Measurements from ENCODE around the gene GBE1. TPM values are rescaled to one million over a fixed set of nuclear protein-coding genes. Genes with fewer than 3 reads are reported as not detected.

GBE1 gene
- total and polyA plus RNA-seq, 9 of the 15 experiments (the other 6 are each of a cell fraction or from before 2014, with no cell fraction given) = 7.9 to 25.6 (median 13.1) TPM

DNA sequence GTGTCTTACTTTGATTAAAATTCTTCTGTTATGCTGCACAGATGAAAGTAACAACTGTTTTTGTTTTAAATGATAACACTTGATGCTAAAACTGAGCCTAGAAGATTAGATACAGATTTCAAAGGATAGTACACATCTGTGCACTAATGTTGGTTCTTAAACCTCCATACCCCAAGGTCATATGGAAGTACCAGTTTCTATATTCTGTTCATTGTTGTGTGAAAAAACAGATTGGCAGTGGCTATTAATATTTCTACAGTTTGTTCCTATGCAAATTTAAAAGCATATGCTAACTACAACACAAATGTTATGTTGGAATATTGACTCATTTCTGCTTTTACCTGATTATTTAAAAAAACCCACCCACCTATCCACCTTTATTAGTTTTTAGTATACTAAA lies 32.0 kb upstream of the GBE1 start (continued):
- TF ChIP-seq, protein P1, sequence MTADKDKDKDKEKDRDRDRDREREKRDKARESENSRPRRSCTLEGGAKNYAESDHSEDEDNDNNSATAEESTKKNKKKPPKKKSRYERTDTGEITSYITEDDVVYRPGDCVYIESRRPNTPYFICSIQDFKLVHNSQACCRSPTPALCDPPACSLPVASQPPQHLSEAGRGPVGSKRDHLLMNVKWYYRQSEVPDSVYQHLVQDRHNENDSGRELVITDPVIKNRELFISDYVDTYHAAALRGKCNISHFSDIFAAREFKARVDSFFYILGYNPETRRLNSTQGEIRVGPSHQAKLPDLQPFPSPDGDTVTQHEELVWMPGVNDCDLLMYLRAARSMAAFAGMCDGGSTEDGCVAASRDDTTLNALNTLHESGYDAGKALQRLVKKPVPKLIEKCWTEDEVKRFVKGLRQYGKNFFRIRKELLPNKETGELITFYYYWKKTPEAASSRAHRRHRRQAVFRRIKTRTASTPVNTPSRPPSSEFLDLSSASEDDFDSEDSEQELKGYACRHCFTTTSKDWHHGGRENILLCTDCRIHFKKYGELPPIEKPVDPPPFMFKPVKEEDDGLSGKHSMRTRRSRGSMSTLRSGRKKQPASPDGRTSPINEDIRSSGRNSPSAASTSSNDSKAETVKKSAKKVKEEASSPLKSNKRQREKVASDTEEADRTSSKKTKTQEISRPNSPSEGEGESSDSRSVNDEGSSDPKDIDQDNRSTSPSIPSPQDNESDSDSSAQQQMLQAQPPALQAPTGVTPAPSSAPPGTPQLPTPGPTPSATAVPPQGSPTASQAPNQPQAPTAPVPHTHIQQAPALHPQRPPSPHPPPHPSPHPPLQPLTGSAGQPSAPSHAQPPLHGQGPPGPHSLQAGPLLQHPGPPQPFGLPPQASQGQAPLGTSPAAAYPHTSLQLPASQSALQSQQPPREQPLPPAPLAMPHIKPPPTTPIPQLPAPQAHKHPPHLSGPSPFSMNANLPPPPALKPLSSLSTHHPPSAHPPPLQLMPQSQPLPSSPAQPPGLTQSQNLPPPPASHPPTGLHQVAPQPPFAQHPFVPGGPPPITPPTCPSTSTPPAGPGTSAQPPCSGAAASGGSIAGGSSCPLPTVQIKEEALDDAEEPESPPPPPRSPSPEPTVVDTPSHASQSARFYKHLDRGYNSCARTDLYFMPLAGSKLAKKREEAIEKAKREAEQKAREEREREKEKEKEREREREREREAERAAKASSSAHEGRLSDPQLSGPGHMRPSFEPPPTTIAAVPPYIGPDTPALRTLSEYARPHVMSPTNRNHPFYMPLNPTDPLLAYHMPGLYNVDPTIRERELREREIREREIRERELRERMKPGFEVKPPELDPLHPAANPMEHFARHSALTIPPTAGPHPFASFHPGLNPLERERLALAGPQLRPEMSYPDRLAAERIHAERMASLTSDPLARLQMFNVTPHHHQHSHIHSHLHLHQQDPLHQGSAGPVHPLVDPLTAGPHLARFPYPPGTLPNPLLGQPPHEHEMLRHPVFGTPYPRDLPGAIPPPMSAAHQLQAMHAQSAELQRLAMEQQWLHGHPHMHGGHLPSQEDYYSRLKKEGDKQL (CRISPR knock-in tag; IDR thresholded peaks at IDR 0.05; ENCODE audit: borderline replicate concordance) = no peak

DNA sequence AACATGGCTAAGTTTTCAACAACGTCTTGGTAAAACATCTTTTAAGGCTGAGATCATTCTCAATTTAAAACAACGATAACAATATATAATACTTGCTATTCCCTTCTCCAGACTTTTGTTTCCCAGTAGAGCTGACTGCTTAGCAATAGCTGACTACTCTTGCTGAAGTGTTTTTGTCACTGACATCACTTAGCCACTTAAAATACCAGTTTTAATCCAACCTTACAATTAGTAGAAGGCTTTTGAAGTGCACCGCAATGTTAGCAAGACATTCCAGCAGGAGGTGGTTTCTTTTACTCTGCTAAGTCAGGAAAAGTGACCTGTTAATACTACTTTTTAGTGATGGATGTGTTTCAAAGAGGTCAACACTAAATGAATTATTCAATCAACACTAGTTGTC lies 28.7 kb upstream of the GBE1 start:
- no peaks in the 10 kb centered on the region for H4K20me1 ChIP-seq (replicated peaks; ENCODE audit: control insufficient read depth, insufficient read depth, low read length)
- H3K4me2 ChIP-seq (ENCODE audit: insufficient read depth, low read length) = no peak overlapping the region
- FAIRE-seq = no peak
- no peak overlapping the region for H3K27ac ChIP-seq (ENCODE audit: extremely low read depth, low read depth, low read length)
- WGBS (ENCODE audit: insufficient coverage, low coverage, missing lambda C conversion rate) = 15% methylated on average over 3 of the region's 3 CpGs
- no peak for ATAC-seq
- H3K27me3 ChIP-seq (ENCODE audit: control insufficient read depth in 2 of 2, insufficient read depth in 2 of 2, low read length in 2 of 2) = no peaks in the 10 kb centered on the region
- H2AFZ ChIP-seq (ENCODE audit: low read depth, low read length) = no peak overlapping the region
- no peak overlapping the region for H3K4me3 ChIP-seq
- no TSS peak for BruUV-seq (replicated peaks)
- ChIA-PET POLR2A (no interaction called here), CTCF (ENCODE audit: low intra/inter-chr PET ratio) (no interaction called here)
- no peaks in the 10 kb centered on the region for H3K36me3 ChIP-seq (ENCODE audit: control insufficient read depth, insufficient read depth, low read length)
- H3K4me1 ChIP-seq (replicated peaks in 1 of 2; ENCODE audit: control insufficient read depth in 2 of 2, insufficient read depth in 2 of 2, low read length in 2 of 2) = no peaks in the 10 kb centered on the region
- in situ Hi-C loops (cut with MboI) (no loop called here), intact Hi-C loops (cut with micrococcal nuclease) (no loop called here)
- no peak for DNase-seq (ENCODE audit: extremely low read depth in 1 of 4, low spot score in 3 of 4)
- H3K79me2 ChIP-seq (ENCODE audit: control insufficient read depth, insufficient read depth, low read length) = no peaks in the 10 kb centered on the region
- no peaks in the 10 kb centered on the region for H3K9me1 ChIP-seq (ENCODE audit: control insufficient read depth, insufficient read depth, low read length)
- H3K9me3 ChIP-seq (replicated peaks; ENCODE audit: control insufficient read depth, insufficient read depth, low read depth, low read length) = no peaks in the 10 kb centered on the region
- H3K9ac ChIP-seq (ENCODE audit: insufficient read depth in 1 of 2, low read depth in 2 of 2, low read length in 2 of 2) = no peak overlapping the region
- no peak for TF ChIP-seq STAG1 (CRISPR knock-in tag; IDR thresholded peaks at IDR 0.05; ENCODE audit: borderline replicate concordance)
- TF ChIP-seq POU5F1 (IDR thresholded peaks at IDR 0.05; ENCODE audit: borderline replicate concordance, low read depth, low read length, partially characterized antibody) = no peak
- TF ChIP-seq NONO (IDR thresholded peaks at IDR 0.05; ENCODE audit: low read depth in 2 of 2, low read length in 1 of 2) = no peak
- TF ChIP-seq LEF1 (IDR thresholded peaks at IDR 0.05) = no peak
- TF ChIP-seq LCOR (CRISPR knock-in tag; IDR thresholded peaks at IDR 0.05) = no peak
- TF ChIP-seq ZNF12 (CRISPR knock-in tag; IDR thresholded peaks at IDR 0.05) = no peak
- no peak for TF ChIP-seq TAF9B (IDR thresholded peaks at IDR 0.05; ENCODE audit: partially characterized antibody)
- TF ChIP-seq ZNF354B (CRISPR knock-in tag; IDR thresholded peaks at IDR 0.05) = no peak
- TF ChIP-seq, protein P2, sequence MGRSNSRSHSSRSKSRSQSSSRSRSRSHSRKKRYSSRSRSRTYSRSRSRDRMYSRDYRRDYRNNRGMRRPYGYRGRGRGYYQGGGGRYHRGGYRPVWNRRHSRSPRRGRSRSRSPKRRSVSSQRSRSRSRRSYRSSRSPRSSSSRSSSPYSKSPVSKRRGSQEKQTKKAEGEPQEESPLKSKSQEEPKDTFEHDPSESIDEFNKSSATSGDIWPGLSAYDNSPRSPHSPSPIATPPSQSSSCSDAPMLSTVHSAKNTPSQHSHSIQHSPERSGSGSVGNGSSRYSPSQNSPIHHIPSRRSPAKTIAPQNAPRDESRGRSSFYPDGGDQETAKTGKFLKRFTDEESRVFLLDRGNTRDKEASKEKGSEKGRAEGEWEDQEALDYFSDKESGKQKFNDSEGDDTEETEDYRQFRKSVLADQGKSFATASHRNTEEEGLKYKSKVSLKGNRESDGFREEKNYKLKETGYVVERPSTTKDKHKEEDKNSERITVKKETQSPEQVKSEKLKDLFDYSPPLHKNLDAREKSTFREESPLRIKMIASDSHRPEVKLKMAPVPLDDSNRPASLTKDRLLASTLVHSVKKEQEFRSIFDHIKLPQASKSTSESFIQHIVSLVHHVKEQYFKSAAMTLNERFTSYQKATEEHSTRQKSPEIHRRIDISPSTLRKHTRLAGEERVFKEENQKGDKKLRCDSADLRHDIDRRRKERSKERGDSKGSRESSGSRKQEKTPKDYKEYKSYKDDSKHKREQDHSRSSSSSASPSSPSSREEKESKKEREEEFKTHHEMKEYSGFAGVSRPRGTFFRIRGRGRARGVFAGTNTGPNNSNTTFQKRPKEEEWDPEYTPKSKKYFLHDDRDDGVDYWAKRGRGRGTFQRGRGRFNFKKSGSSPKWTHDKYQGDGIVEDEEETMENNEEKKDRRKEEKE (IDR thresholded peaks at IDR 0.05; ENCODE audit: borderline replicate concordance in 1 of 2, control insufficient read depth in 1 of 2, low read depth in 2 of 2, low read length in 1 of 2) = no peak
- TF ChIP-seq JUN (IDR thresholded peaks at IDR 0.05; ENCODE audit: borderline replicate concordance, low read depth, low read length) = no peak
- TF ChIP-seq JUN (CRISPR knock-in tag; IDR thresholded peaks at IDR 0.05; ENCODE audit: borderline replicate concordance) = no peak
- no peak for TF ChIP-seq FOS (IDR thresholded peaks at IDR 0.05; ENCODE audit: extremely low read depth, insufficient read length)
